ENCODE data around the gene FAAP20.
A peak's percentile ranks its signal among the peaks of the same experiment; 100 is the strongest.

Gene FAAP20, protein sequence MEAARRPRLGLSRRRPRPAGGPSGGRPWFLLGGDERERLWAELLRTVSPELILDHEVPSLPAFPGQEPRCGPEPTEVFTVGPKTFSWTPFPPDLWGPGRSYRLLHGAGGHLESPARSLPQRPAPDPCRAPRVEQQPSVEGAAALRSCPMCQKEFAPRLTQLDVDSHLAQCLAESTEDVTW

DNA sequence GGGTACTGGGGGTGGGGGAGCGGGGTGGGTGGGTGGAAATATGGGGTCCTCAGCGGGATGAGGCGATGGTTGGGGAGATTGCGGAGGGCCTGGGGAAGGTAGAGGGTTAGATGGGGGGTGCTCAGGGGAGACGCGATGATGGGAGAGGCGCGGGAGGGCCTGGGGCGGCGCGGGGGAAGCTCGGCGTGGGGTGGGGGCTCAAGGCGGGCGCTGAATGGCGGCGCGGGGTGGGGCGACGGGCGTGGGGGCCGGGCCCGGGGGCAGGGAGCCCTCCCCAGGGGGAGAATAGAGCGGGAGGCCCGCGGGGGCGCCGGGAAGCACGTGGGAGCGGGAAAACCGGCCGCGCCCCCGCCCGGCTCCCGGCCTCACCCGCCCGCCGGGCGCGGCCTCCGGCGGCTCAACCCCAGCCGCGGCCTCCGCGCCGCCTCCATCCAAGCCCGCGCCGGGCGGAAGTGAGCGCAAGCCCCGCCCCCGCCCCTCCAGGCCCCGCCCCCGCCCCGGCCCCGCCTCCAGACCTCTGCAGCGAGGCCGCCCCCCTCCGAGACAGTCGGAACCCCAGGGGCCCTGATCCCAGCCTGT, at the start of gene FAAP20:
TSS of gene FAAP20 (minus strand) at position 454 of the 579 bp plus-strand sequence. CDS start at position 431, 23 bp downstream.
- DNase-seq (ENCODE audit: low read depth): peak; percentile 75

DNA sequence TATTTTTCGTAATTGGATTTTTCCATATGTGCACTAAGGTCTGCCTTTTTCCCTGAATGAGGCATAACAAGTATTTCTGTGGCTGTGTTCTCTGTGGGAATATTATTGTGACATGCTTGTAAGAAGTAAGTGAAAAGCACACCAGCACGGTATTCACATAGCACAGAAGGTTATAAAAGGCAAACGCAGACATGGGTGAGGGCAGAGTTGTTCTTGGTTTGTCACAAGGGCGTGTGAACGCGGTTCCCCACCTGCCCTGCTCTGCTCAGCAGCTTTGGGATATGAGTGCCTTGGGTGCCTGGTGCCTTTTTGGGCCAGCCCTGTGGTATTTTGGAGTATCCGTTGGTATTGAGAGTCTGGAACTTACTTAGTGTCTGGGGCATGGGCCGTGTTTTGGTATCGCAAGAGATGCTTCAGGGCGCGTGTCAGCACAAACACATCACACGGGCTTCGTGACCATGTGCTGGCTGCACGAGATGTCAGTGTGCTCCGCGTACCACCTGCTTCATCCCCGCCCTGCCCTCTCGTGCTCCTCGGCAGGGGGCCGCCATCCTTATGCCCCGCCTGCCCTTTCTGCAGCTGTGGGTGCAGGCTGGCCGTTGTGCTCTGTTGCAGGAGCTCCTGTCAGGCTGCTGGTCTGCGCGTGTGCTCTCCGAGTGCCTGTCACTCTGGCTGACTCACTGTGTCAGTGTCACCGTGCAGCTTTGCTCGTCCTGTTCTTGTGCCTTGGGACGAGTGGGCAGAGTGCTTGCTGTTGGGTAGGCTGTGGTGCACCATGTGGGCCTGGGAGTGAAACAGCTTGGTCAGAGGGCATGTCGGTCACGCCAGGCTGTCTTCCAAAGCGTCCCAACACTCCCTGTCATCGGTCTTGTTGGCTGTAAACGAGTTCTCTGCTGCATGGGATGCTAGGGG, 48.5 kb upstream of the FAAP20 start:
- DNase-seq (ENCODE audit: low read depth): no peak

DNA sequence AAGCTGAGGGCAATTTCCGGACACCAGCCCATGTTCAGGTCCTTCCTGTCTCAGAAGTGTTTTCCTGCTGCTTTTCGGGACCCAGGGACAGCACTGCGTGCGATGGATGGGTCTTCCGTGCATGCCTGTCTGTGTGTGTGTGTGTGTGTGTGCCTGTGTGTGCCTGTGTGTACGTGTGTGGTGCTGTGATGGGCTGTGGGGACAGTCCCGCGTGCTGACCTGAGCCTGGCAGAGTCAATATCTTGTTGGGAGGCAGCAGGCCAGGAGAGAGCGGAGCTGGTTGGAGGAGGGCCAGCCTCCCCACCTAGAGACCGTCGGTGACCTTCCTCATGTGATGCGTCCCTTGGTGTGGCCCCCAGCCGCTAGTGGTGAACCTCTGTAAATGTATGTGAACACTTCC, 47.2 kb upstream of the FAAP20 start:
- DNase-seq (ENCODE audit: low read depth): no peak

- no peak for DNase-seq (ENCODE audit: low read depth)
Observed at GRCh38 chr1:2240270-2241156, 45.9 kb upstream of the FAAP20 start.

DNA sequence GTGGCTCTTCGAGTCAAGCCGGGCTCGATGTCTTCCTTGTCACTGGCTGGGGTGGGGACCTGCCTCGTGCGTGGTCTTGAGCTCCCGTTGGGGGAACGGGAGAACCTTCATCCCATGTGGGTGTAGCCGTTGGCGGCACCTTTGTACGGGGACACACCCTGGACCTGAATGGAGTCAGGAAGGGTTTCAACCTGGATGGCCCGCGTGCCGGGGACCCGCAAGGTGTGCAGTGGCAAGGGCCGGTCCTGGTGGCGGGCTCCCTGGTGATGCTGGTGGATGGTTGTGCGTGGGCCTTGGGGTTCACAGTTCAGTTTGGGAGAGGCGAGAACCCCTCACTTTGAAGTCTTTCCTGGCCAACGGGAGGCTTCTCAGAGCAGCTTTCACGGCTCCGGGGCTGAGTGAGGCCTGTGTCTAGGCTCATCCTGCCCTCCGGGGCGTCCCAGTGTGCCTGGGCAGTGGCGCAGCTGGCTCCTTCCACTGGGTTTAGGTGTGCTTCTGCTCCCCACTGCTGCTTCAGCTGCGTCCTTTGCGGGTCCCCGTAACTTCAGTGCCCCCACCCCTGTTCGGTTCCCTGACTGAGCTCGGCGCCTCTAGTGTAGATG, 44.9 kb upstream of the FAAP20 start:
- DNase-seq (ENCODE audit: low read depth): no peak

GRCh38 chr1:2239013-2239370, 44.4 kb upstream of the FAAP20 start:
- no peak for DNase-seq (ENCODE audit: low read depth)

- DNase-seq (ENCODE audit: low read depth): no peak
Observed at GRCh38 chr1:2238361-2239012, 43.9 kb upstream of the FAAP20 start.

GRCh38 chr1:2237773-2238172, 43.2 kb upstream of the FAAP20 start:
- no peak for DNase-seq (ENCODE audit: low read depth)

DNA sequence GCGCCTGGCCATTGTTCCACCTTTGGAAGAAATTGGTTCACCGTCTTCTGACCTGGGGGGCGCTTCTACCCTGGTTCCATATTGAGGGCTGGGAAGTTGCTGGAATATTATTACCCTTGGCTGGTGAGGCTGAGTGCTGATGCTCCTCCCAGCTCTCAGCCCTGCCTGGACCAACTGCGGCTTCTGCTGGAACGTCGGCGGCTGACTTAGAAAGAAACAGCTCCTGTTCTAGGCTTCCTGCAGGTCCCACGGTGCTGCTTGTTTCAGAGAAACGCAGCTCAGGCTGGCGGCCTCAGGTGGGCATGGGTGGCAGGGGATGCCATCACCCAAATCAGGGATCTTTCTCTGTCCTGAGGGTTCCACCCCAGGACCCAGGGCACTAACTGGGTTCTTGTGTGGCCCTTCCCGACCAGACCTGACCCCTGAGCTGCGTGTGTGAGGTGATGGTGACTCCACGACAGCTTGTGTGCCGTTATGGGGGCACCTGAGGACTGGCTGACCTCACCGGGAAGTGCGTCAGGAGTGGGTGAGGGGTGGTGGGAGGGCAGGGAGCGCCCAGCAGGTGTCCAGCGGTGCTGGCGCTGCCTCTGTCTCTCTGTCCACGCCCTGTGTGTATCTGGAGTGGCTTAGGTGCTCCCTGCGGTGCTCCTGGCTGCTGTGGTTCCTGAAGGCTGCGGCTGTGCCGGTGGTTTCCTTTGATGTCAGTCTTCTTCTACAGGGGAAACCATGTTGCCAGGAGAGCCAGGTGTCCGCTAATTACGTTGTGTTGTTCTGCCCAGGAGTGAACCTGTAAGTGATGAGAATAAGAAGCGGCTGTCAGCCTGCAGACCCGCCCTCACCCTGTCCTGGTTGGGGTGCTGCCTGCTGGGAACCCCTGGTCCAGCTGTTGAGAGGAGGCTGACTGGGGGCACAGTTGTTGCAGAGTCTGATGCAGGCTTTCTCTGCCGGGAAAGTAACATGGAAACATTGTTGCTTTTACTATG, 42.4 kb upstream of the FAAP20 start:
- no peak for DNase-seq (ENCODE audit: low read depth)

- DNase-seq (ENCODE audit: low read depth): no peak
Observed at GRCh38 chr1:2235300-2235998, 40.9 kb upstream of the FAAP20 start.

- DNase-seq (ENCODE audit: low read depth): no peak
Observed at GRCh38 chr1:2234762-2235113, 40.2 kb upstream of the FAAP20 start.

- DNase-seq (ENCODE audit: low read depth): no peak
Observed at GRCh38 chr1:2233997-2234761, 39.6 kb upstream of the FAAP20 start.

GRCh38 chr1:2233468-2233867, 38.9 kb upstream of the FAAP20 start:
- DNase-seq (ENCODE audit: low read depth): no peak

DNA sequence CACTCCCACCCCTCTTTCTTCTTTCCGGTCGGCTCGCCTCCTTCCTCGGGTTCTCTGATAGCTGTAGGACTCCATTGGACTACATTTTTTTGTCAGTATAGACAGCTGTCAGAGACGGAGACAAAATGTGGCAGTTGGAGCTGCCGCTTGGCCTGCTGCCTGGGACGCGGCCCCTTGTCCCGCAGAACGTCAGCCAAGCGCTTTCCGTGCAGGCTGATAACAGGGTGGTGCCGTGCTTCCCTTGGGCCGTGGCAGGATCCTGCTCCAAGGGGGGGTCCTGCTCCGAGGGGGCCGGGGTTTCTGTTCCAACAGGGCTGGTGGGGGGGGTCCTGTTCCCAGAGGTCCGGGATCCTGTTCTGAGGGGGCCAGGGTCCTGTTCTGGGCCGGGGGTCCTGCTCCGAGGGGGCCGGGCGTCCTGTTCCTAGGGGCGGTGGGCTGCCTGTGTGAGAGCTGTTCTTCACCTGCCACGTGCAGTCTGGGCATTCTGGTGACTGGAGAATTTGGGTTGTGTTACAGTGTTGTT, 38.4 kb upstream of the FAAP20 start:
- DNase-seq (ENCODE audit: low read depth): no peak

- no peak for DNase-seq (ENCODE audit: low read depth)
Observed at GRCh38 chr1:2232255-2232915, 37.8 kb upstream of the FAAP20 start.

GRCh38 chr1:2231532-2232254, 37.1 kb upstream of the FAAP20 start:
- DNase-seq (ENCODE audit: low read depth): peak; percentile 67
